Thoracic aorta (tissue), 2 donors: ENCODE data around the gene HSCB. TPM values are rescaled to one million over a fixed set of nuclear protein-coding genes. Genes with fewer than 3 reads are reported as not detected.
"Not testable (repeated sequence)": the region's sequence is repeated elsewhere in the genome, so short reads cannot be mapped to it uniquely, and the experiment has no call there.

Source experiments
- ATAC-seq: fragments of 150-250 bp; one replicate; pipeline ENCODE4 v1.8.0; 2017; ENCODE audit warnings: low read depth; ENCODE audit not compliant: insufficient number of reproducible peaks, low FRiP score
- DNase-seq: peaks from one replicate; pipeline ENCODE4 v3.0.0-alpha.2; 2020; ENCODE audit warnings: low spot score
- H3K27ac ChIP-seq, 2 donors: fragments of 200-600 bp; sonication (generic); 1 replicate in 1 of 2; 2 replicates in 1 of 2; pipeline ENCODE4 v1.5.1; 2016; ENCODE audit warnings: mild to moderate bottlenecking in 2 of 2, moderate library complexity in 2 of 2
- H3K27me3 ChIP-seq: fragments of 200-600 bp; sonication (generic); replicated peaks from 2 replicates; pipeline ENCODE4 v1.6.0; 2016; ENCODE audit warnings: mild to moderate bottlenecking; ENCODE audit not compliant: insufficient read depth
- H3K36me3 ChIP-seq: fragments of 200-600 bp; sonication (generic); one replicate; pipeline ENCODE4 v1.5.1; 2016
- H3K4me1 ChIP-seq, 2 donors: fragments of 200-600 bp; sonication (generic); 1 replicate in 1 of 2; 2 replicates in 1 of 2; pipeline versions ENCODE4 v1.5.1 to v1.6.0; 2016; ENCODE audit warnings: low read depth in 2 of 2, mild to moderate bottlenecking in 1 of 2; ENCODE audit not compliant: control insufficient read depth in 1 of 2
- H3K4me3 ChIP-seq: fragments of 200-600 bp; sonication (generic); 2 replicates; pipeline ENCODE4 v1.5.1; 2016; ENCODE audit warnings: mild to moderate bottlenecking
- H3K9me3 ChIP-seq: fragments of 200-600 bp; sonication (generic); 2 replicates; pipeline ENCODE4 v1.5.1; 2016
- CTCF ChIP-seq: fragments of 200-600 bp; sonication (generic); IDR thresholded peaks from one replicate; pipeline ENCODE4 v1.5.1; 2019; ENCODE audit warnings: antibody characterized with exemption
- total RNA-seq, 2 donors: library from RNA; depleted of rRNA; stranded (reverse); fragments of >200 nt; gene quantifications; one replicate each; pipeline versions ENCODE4 v1.1.0 to v1.2.3, GENCODE V29; 2016

HSCB gene
- total RNA-seq, 2 donors from 2014 or later = 9.3 to 11.9 TPM

DNA sequence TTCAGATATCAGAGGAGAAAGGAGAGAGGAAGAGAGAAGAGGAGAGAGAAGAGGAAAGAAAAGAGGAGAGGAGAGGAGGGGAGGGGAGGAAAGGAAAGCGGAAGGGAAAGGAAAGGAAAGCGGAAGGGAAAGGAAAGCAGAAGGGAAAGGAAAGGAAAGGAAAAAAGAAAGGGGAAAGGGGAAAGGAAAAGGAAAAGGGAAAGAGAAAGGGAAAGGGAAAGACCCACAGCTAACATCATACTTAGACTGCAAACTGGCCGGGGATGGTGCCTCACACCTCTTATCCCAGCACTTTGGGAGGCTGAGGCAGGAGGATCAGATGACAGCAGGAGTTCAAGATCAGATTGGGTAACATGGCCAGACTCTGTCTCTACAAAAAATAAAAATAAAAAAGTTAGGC, 11.7 kb upstream of the HSCB start:
- no peak for DNase-seq
- Histone ChIP-seq H3K9me3 (no peaks in the 10 kb centered on the region), H3K27me3 (no peaks in the 10 kb centered on the region), H3K4me1 (no peaks in the 10 kb centered on the region), H3K27ac (no peak overlapping the region), H3K36me3 (no peaks in the 10 kb centered on the region), H3K4me3 (no peak overlapping the region)
- no peak for ATAC-seq
- TF ChIP-seq CTCF = no peak

DNA sequence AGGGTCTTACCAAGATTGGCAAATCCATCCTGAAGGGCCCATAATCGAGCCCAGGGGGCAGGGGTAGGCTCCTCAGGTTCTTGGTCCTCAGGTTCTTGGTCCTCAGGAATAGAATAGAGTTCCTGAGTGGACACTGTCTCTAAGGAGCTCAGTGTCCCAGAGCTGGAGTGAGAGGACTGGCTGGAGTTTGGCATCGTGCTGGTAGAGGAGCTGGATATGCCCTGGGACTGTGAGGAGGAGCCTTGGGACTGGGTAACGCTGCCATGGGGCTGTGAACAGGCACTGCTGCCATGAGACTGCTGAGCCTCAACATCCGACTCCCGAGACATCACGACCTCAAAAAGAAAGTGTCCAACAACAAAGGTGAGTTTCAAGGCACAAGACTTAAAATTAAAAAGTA, 7.4 kb upstream of the HSCB start:
- no peak for ATAC-seq

GRCh38 chr22:28736301-28737155, 5.3 kb upstream of the HSCB start:
- TF ChIP-seq CTCF = no peak
- Histone ChIP-seq H3K36me3 (no peaks in the 10 kb centered on the region), H3K4me3 (no peak overlapping the region), H3K9me3 (no peaks in the 10 kb centered on the region), H3K4me1 (peaks cover 0 to 4% of the 10 kb centered on the region in 2 donors), H3K27ac (no peak overlapping the region), H3K27me3 (no peaks in the 10 kb centered on the region)
- no peak for ATAC-seq
- no peak for DNase-seq

More for the DNA sequence above, 7.4 kb upstream of the HSCB start:
- H3K27me3 ChIP-seq = no peaks in the 10 kb centered on the region
- no peak for TF ChIP-seq CTCF
- no peaks in the 10 kb centered on the region for H3K4me1 ChIP-seq
- H3K27ac ChIP-seq = no peak overlapping the region
- no peak for DNase-seq
- no peaks in the 10 kb centered on the region for H3K9me3 ChIP-seq
- H3K36me3 ChIP-seq = no peaks in the 10 kb centered on the region
- H3K4me3 ChIP-seq = no peak overlapping the region

GRCh38 chr22:28737701-28738100, 4.1 kb upstream of the HSCB start:
- Histone ChIP-seq H3K9me3 (no peaks in the 10 kb centered on the region), H3K27me3 (no peaks in the 10 kb centered on the region), H3K4me3 (no peak overlapping the region), H3K36me3 (no peaks in the 10 kb centered on the region), H3K27ac (no peak overlapping the region), H3K4me1 (peaks cover 0 to 7% of the 10 kb centered on the region in 2 donors)
- no peak for ATAC-seq
- no peak for DNase-seq
- TF ChIP-seq CTCF = no peak

DNA sequence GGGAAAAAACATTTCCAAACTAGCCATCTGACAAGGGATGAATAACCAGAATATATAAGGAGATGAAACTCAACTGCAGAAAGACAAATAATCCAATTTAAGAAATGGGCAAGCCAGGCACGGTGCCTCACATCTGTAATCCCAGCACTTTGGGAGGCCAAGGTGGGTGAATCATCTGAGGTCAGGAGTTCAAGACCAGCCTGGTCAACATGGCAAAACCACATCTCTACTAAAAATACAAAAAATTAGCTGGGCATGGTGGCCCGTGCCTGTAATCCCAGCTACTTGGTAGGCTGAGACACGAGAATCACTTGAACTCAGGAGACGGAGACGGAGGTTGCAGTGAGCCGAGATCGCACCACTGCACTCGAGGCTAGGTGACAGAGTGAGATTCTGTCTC, 3.0 kb upstream of the HSCB start:
- not testable (repeated sequence) for H3K4me3 ChIP-seq, H3K9me3 ChIP-seq, H3K27ac ChIP-seq, H3K27me3 ChIP-seq, ATAC-seq, DNase-seq, H3K36me3 ChIP-seq
- H3K4me1 ChIP-seq = peaks cover 8 to 13% of the 10 kb centered on the region in 2 donors
